ENCODE results near the gene GPS1. TPM values are rescaled to one million over a fixed set of nuclear protein-coding genes. Genes with fewer than 3 reads are reported as not detected.

Gene GPS1
- total and polyA plus RNA-seq, 10 donors: 61.5 to 109 (median 68.9) TPM

GRCh38 chr17:82078433-82078832 lies 26.7 kb downstream of the GPS1 start:
- Histone ChIP-seq H3K4me3 (no peak overlapping the region), H3K9me3 (no peaks in the 10 kb centered on the region), H3K27me3 (replicated peaks in 1 of 7) (no peaks in the 10 kb centered on the region), H3K4me1 (no peaks in the 10 kb centered on the region), H3K36me3 (peaks cover 0 to 60% (median 48%) of the 10 kb centered on the region in 6 donors), H3K27ac (no peak overlapping the region)
- 91 to 99% (median 93%) methylated on average over 10 to 18 of the region's 18 CpGs for WGBS, 5 donors
- intact Hi-C loops (cut with DNase I; ENCODE audit: low total_unique reads): no loop called here
- no peak for TF ChIP-seq POLR2A (IDR thresholded peaks at IDR 0.05)
- TF ChIP-seq CTCF (IDR thresholded peaks at IDR 0.05 in 8 of 11, conservative IDR thresholded peaks at IDR 0.05 in 3 of 11): no peak
- no peak for TF ChIP-seq POLR2AphosphoS5 (IDR thresholded peaks at IDR 0.05)
- no peak for DNase-seq

- peaks cover 0 to 67% (median 56%) of the 10 kb centered on the region in 6 donors for H3K36me3 ChIP-seq
- no peak for DNase-seq
- 91 to 96% (median 94%) methylated on average over 22 to 47 of the region's 47 CpGs for WGBS, 5 donors
- no peak overlapping the region for H3K4me3 ChIP-seq
- H3K27me3 ChIP-seq (replicated peaks in 1 of 7): no peaks in the 10 kb centered on the region
- H3K27ac ChIP-seq: no peak overlapping the region
- H3K4me1 ChIP-seq: no peaks in the 10 kb centered on the region
- TF ChIP-seq POLR2A (IDR thresholded peaks at IDR 0.05) (no peak), POLR2AphosphoS5 (IDR thresholded peaks at IDR 0.05) (peak in 1 of 3 donors; percentile 53)
- no peaks in the 10 kb centered on the region for H3K9me3 ChIP-seq
- intact Hi-C loops (cut with DNase I; ENCODE audit: low total_unique reads): no loop called here
Observed at GRCh38 chr17:82079001-82079677, 27.4 kb downstream of the GPS1 start.

- H3K9me3 ChIP-seq: no peaks in the 10 kb centered on the region
- peaks cover 0 to 78% (median 65%) of the 10 kb centered on the region in 6 donors for H3K36me3 ChIP-seq
- H3K4me3 ChIP-seq: no peak overlapping the region
- H3K27me3 ChIP-seq (replicated peaks in 1 of 7): no peaks in the 10 kb centered on the region
- peaks cover 0 to 7% (median under 1%) of the 10 kb centered on the region in 6 donors for H3K4me1 ChIP-seq
- H3K27ac ChIP-seq: no peak overlapping the region
- intact Hi-C loops (cut with DNase I; ENCODE audit: low total_unique reads): no loop called here
- TF ChIP-seq POLR2AphosphoS5 (IDR thresholded peaks at IDR 0.05): no peak
- no peak for TF ChIP-seq POLR2A (IDR thresholded peaks at IDR 0.05)
- TF ChIP-seq CTCF (IDR thresholded peaks at IDR 0.05 in 8 of 11, conservative IDR thresholded peaks at IDR 0.05 in 3 of 11): no peak
- WGBS, 5 donors: 85 to 93% (median 91%) methylated on average over 19 to 36 of the region's 36 CpGs
- no peak for DNase-seq
Observed at GRCh38 chr17:82080048-82080788, 28.5 kb downstream of the GPS1 start.

GRCh38 chr17:82080789-82081464 lies 29.2 kb downstream of the GPS1 start:
- peaks cover 0 to 85% (median 72%) of the 10 kb centered on the region in 6 donors for H3K36me3 ChIP-seq
- H3K4me3 ChIP-seq: no peak overlapping the region
- 93 to 96% (median 96%) methylated on average over 16 to 44 of the region's 44 CpGs for WGBS, 5 donors
- TF ChIP-seq CTCF (IDR thresholded peaks at IDR 0.05 in 8 of 11, conservative IDR thresholded peaks at IDR 0.05 in 3 of 11) (no peak), POLR2A (IDR thresholded peaks at IDR 0.05) (no peak), POLR2AphosphoS5 (IDR thresholded peaks at IDR 0.05) (no peak)
- no peak overlapping the region for H3K27ac ChIP-seq
- no peak for DNase-seq
- intact Hi-C loops (cut with DNase I; ENCODE audit: low total_unique reads): no loop called here
- no peaks in the 10 kb centered on the region for H3K9me3 ChIP-seq
- no peaks in the 10 kb centered on the region for H3K27me3 ChIP-seq (replicated peaks in 1 of 7)
- peaks cover 0 to 13% (median 4%) of the 10 kb centered on the region in 6 donors for H3K4me1 ChIP-seq

Measured in spleen (tissue), 11 donors.